ENCODE data around the gene AK9.
"Not testable (repeated sequence)": the region's sequence is repeated elsewhere in the genome, so short reads cannot be mapped to it uniquely, and the experiment has no call there.

Gene AK9

DNA sequence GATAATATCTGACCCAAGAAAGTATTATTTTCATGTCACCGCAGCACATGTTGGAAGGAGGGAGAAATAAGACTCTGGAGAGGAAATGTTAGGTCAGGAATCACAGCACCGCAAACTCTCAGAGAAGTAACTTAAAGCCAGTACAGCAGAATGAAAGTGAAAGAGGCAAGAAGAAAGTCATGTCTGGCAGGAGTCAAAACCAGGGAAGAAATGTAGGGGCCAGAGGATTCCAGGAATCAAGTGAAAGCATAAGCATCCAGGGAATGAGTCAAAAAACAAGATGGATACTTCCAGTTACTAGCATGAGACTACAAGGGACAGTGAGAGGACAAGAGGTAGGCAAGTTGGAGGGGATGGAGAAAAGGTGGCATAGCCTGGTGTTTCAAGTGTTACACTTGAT, 80.4 kb downstream of the AK9 start:
- no peaks in the 10 kb centered on the region for H3K9me3 ChIP-seq
- no peaks in the 10 kb centered on the region; the same call in 1 of the 2 replicates for H3K27me3 ChIP-seq
- H3K4me3 ChIP-seq (ENCODE audit: low read depth, low read length), result no peak overlapping the region
- DNase-seq, result no peak
- TF ChIP-seq CTCF (IDR thresholded peaks at IDR 0.05; ENCODE audit: low read depth, low read length), result no peak
- no peaks in the 10 kb centered on the region for H3K36me3 ChIP-seq
- no peaks in the 10 kb centered on the region for H3K4me1 ChIP-seq

DNA sequence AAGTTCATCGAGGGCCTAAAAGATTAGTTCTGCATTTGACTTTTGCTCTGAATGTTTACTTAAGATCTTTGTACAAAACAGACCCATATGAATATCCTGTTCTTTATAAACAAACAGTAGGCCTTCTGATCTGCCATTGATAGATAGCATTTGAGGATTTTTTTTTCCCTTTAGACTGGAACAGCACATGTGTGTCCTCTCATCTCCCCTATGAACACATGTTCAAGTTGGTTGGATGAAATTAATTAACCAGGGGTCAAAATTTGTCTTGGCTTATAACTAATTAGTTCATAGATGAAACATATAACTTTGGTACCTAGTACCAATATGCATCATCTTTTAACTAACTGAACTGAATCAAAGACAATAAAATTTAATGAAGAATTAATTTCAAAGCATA, 81.3 kb downstream of the AK9 start:
- no peaks in the 10 kb centered on the region for H3K4me1 ChIP-seq
- H3K4me3 ChIP-seq (ENCODE audit: low read depth, low read length), result no peak overlapping the region
- no peaks in the 10 kb centered on the region for H3K36me3 ChIP-seq
- TF ChIP-seq CTCF (IDR thresholded peaks at IDR 0.05; ENCODE audit: low read depth, low read length), result no peak
- H3K9me3 ChIP-seq, result no peaks in the 10 kb centered on the region
- DNase-seq, result no peak
- H3K27me3 ChIP-seq, result no peaks in the 10 kb centered on the region; the same call in 1 of the 2 replicates

- no peaks in the 10 kb centered on the region for H3K36me3 ChIP-seq
- no peaks in the 10 kb centered on the region; the same call in 1 of the 2 replicates for H3K27me3 ChIP-seq
- no peaks in the 10 kb centered on the region for H3K9me3 ChIP-seq
- H3K4me1 ChIP-seq, result no peaks in the 10 kb centered on the region
- no peak overlapping the region for H3K4me3 ChIP-seq (ENCODE audit: low read depth, low read length)
- TF ChIP-seq CTCF (IDR thresholded peaks at IDR 0.05; ENCODE audit: low read depth, low read length), result no peak
- no peak for DNase-seq
Measured at GRCh38 chr6:109606359-109606758, 84.6 kb downstream of the AK9 start.

DNA sequence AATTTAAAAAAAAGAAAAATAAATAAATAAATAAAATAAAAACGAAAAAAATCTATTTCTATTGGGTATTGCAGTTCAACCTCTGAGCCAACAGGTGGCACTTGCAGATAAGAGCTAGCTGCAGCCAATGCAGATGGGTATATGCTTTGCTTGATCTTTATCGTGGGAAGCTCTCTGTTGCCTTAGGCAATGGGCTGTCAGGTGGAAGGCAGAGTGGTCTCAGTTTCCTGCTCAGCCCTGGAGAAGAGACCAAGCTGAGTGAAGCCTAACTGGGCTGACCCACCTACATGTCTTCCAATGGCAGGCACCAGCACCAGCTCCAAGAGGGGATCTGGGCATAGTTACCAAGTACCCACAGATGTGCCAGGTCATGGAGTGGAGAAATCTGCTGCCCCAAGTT, 95.0 kb downstream of the AK9 start:
- DNase-seq, result peak; percentile 7
- H3K4me1 ChIP-seq, result no peaks in the 10 kb centered on the region
- no peak overlapping the region for H3K4me3 ChIP-seq (ENCODE audit: low read depth, low read length)
- H3K9me3 ChIP-seq, result no peaks in the 10 kb centered on the region
- TF ChIP-seq CTCF (IDR thresholded peaks at IDR 0.05; ENCODE audit: low read depth, low read length), result peak; percentile 35
- no peaks in the 10 kb centered on the region for H3K36me3 ChIP-seq
- no peaks in the 10 kb centered on the region for H3K27me3 ChIP-seq

DNA sequence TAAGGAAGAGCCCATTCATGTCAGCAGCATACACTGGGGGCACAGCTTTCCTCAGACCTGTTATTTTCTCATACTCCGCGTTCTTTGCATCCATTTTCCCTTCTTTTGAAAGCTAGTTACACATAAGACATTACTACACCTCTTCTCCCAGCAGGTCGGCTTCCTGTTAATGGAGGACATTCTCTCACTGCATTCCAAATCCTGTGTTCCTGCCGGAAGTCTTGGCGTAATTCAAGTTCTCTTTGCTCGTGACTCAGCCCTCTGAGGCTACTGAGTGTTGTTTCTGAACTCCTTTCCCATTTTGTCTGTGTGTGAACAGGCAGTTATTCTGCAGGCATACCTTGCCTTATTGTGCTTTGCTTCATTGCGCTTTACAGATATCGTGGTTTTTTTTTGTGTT, 110.5 kb downstream of the AK9 start:
- Histone ChIP-seq H3K4me1 (no peaks in the 10 kb centered on the region), H3K27me3 (peaks cover 4% of the 10 kb centered on the region; the same call in 1 of the 2 replicates), H3K9me3 (no peaks in the 10 kb centered on the region), H3K4me3 (ENCODE audit: low read depth, low read length) (no peak overlapping the region), H3K36me3 (no peaks in the 10 kb centered on the region)
- no peak for DNase-seq
- TF ChIP-seq CTCF (IDR thresholded peaks at IDR 0.05; ENCODE audit: low read depth, low read length), result no peak

DNA sequence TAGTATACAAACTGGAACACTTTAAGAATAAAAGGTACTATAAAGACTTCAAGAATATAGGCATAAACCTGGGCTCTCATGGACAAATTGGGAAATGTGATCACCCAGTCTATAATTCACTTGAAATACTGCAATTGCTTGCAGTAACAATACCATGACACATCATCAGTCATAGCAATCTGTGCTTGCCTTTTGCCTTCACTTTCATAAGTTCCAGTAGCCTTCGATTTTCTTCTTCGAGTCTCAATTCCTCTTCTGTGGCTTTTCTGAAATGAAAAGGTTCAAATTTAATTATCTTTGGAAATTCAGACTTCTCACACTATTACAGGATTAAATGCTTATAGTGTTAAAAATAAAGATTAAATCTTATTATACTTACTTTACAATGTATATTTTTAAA, 111.6 kb downstream of the AK9 start:
- no peak for DNase-seq
- peaks cover 3% of the 10 kb centered on the region; the same call in 1 of the 2 replicates for H3K27me3 ChIP-seq
- TF ChIP-seq CTCF (IDR thresholded peaks at IDR 0.05; ENCODE audit: low read depth, low read length), result no peak

GRCh38 chr6:109569901-109570300, 121.1 kb downstream of the AK9 start:
- H3K4me1 ChIP-seq; H3K9me3 ChIP-seq; H3K36me3 ChIP-seq; H3K27me3 ChIP-seq; H3K4me3 ChIP-seq (ENCODE audit: low read depth, low read length); DNase-seq: not testable (repeated sequence)

More for the DNA sequence above, 111.6 kb downstream of the AK9 start:
- Histone ChIP-seq H3K4me3 (ENCODE audit: low read depth, low read length) (no peak overlapping the region), H3K36me3 (no peaks in the 10 kb centered on the region), H3K9me3 (no peaks in the 10 kb centered on the region), H3K4me1 (no peaks in the 10 kb centered on the region)
